HAP-1 (cell line): ENCODE measurements around the gene STARD9.
"Not testable (repeated sequence)": the region's sequence is repeated elsewhere in the genome, so short reads cannot be mapped to it uniquely, and the experiment has no call there.

ENCODE experiments used
- DNase-seq, 2 experiments: peaks; one replicate each; pipeline ENCODE4 v3.0.0-alpha.2; 2016 to 2020; ENCODE audit warnings: low spot score in 2 of 2
- H3K27me3 ChIP-seq: fragments of 250-450 bp; sonication (Bioruptor Pico); 2 replicates; pipeline ENCODE4 v1.5.1; 2020; ENCODE audit warnings: low read depth, mild to moderate bottlenecking, moderate library complexity
- H3K36me3 ChIP-seq: fragments of 250-450 bp; sonication (Bioruptor Pico); replicated peaks from 2 replicates; pipeline ENCODE4 v1.5.1; 2020; ENCODE audit warnings: mild to moderate bottlenecking
- H3K4me1 ChIP-seq: fragments of 250-450 bp; sonication (Bioruptor Pico); 2 replicates; pipeline ENCODE4 v1.5.1; 2020; ENCODE audit warnings: mild to moderate bottlenecking
- H3K4me3 ChIP-seq: fragments of 250-450 bp; sonication (Bioruptor Pico); 2 replicates; pipeline ENCODE4 v1.5.1; 2020; ENCODE audit warnings: mild to moderate bottlenecking, moderate library complexity
- H3K9me3 ChIP-seq: fragments of 250-450 bp; sonication (Bioruptor Pico); 2 replicates; pipeline ENCODE4 v1.5.1; 2020; ENCODE audit warnings: mild to moderate bottlenecking, moderate library complexity
- in situ Hi-C: fragments of 300-500 bp; cut with MboI; formaldehyde crosslinking; loops from 3 replicates; pipeline ENCODE4 v1.14.3; 2020; ENCODE audit warnings: low sequenced_read_pairs, inconsistent platforms, mixed read lengths

The STARD9 gene

GRCh38 chr15:42680142-42680482 lies 104.7 kb downstream of the STARD9 start:
- H3K4me3 ChIP-seq, H3K4me1 ChIP-seq, DNase-seq, H3K27me3 ChIP-seq, in situ Hi-C loops, H3K9me3 ChIP-seq: not testable (repeated sequence)
- peaks cover 48% of the 10 kb centered on the region for H3K36me3 ChIP-seq

- Histone ChIP-seq H3K9me3 (no peaks in the 10 kb centered on the region), H3K4me1 (no peaks in the 10 kb centered on the region), H3K36me3 (peaks cover 47% of the 10 kb centered on the region), H3K4me3 (no peak overlapping the region), H3K27me3 (no peaks in the 10 kb centered on the region)
- in situ Hi-C loops, result no loop called here
- DNase-seq, result no peak
Measured at GRCh38 chr15:42681119-42681518, 105.7 kb downstream of the STARD9 start.

GRCh38 chr15:42686281-42686680 lies 110.9 kb downstream of the STARD9 start:
- Histone ChIP-seq H3K36me3 (peaks cover 32% of the 10 kb centered on the region), H3K4me3 (no peak overlapping the region), H3K27me3 (no peaks in the 10 kb centered on the region), H3K9me3 (no peaks in the 10 kb centered on the region), H3K4me1 (no peaks in the 10 kb centered on the region)
- in situ Hi-C loops, result no loop called here
- no peak for DNase-seq

GRCh38 chr15:42687740-42688139 lies 112.3 kb downstream of the STARD9 start:
- Histone ChIP-seq H3K4me1 (no peaks in the 10 kb centered on the region), H3K9me3 (no peaks in the 10 kb centered on the region), H3K4me3 (no peak overlapping the region), H3K27me3 (no peaks in the 10 kb centered on the region), H3K36me3 (peaks cover 25% of the 10 kb centered on the region)
- in situ Hi-C loops, result no loop called here
- no peak for DNase-seq

- in situ Hi-C loops, result no loop called here
Measured at GRCh38 chr15:42688301-42688700, 112.9 kb downstream of the STARD9 start.

GRCh38 chr15:42691308-42691707 lies 115.9 kb downstream of the STARD9 start:
- DNase-seq, result no peak
- H3K4me3 ChIP-seq, result no peak overlapping the region
- peaks cover 3% of the 10 kb centered on the region; the same call in 1 of the 2 replicates for H3K36me3 ChIP-seq
- in situ Hi-C loops, result no loop called here
- H3K4me1 ChIP-seq, result no peaks in the 10 kb centered on the region
- H3K9me3 ChIP-seq, result no peaks in the 10 kb centered on the region
- no peaks in the 10 kb centered on the region for H3K27me3 ChIP-seq

More at GRCh38 chr15:42688301-42688700, 112.9 kb downstream of the STARD9 start:
- Histone ChIP-seq H3K4me3 (no peak overlapping the region), H3K36me3 (peaks cover 20% of the 10 kb centered on the region), H3K9me3 (no peaks in the 10 kb centered on the region), H3K4me1 (no peaks in the 10 kb centered on the region), H3K27me3 (no peaks in the 10 kb centered on the region)
- no peak for DNase-seq

- DNase-seq, result no peak
- Histone ChIP-seq H3K4me1 (no peaks in the 10 kb centered on the region), H3K9me3 (no peaks in the 10 kb centered on the region), H3K4me3 (no peak overlapping the region), H3K36me3 (peaks cover 3% of the 10 kb centered on the region; the same call in 1 of the 2 replicates), H3K27me3 (no peaks in the 10 kb centered on the region)
- in situ Hi-C loops, result no loop called here
Measured at GRCh38 chr15:42691770-42692169, 116.4 kb downstream of the STARD9 start.

- in situ Hi-C loops, result no loop called here
- H3K4me1 ChIP-seq, result no peaks in the 10 kb centered on the region
- H3K27me3 ChIP-seq, result no peaks in the 10 kb centered on the region
- no peak for DNase-seq
- no peaks in the 10 kb centered on the region for H3K9me3 ChIP-seq
- peaks cover 3% of the 10 kb centered on the region; the same call in 1 of the 2 replicates for H3K36me3 ChIP-seq
- H3K4me3 ChIP-seq, result no peak overlapping the region
Measured at GRCh38 chr15:42692536-42692935, 117.1 kb downstream of the STARD9 start.

- in situ Hi-C loops, result no loop called here
- H3K36me3 ChIP-seq, result peaks cover 3% of the 10 kb centered on the region; the same call in 1 of the 2 replicates
- DNase-seq, result no peak
- H3K4me1 ChIP-seq, result no peaks in the 10 kb centered on the region
- no peaks in the 10 kb centered on the region for H3K9me3 ChIP-seq
- no peak overlapping the region for H3K4me3 ChIP-seq
- H3K27me3 ChIP-seq, result no peaks in the 10 kb centered on the region
Measured at GRCh38 chr15:42692997-42693396, 117.6 kb downstream of the STARD9 start.

- Histone ChIP-seq H3K27me3 (no peaks in the 10 kb centered on the region), H3K9me3 (no peaks in the 10 kb centered on the region), H3K4me3 (no peak overlapping the region), H3K36me3 (peaks cover 3% of the 10 kb centered on the region; the same call in 1 of the 2 replicates), H3K4me1 (no peaks in the 10 kb centered on the region)
- DNase-seq, result no peak
- in situ Hi-C loops, result no loop called here
Measured at GRCh38 chr15:42693496-42693895, 118.1 kb downstream of the STARD9 start.

- no peak for DNase-seq
- in situ Hi-C loops, result no loop called here
- Histone ChIP-seq H3K4me3 (no peak overlapping the region), H3K4me1 (no peaks in the 10 kb centered on the region), H3K36me3 (peaks cover 3% of the 10 kb centered on the region; the same call in 1 of the 2 replicates), H3K9me3 (no peaks in the 10 kb centered on the region), H3K27me3 (no peaks in the 10 kb centered on the region)
Measured at GRCh38 chr15:42693942-42694341, 118.5 kb downstream of the STARD9 start.

- in situ Hi-C loops, result no loop called here
- Histone ChIP-seq H3K36me3 (peaks cover 3% of the 10 kb centered on the region; the same call in 1 of the 2 replicates), H3K4me3 (no peak overlapping the region)
Measured at GRCh38 chr15:42694398-42694797, 119.0 kb downstream of the STARD9 start.

GRCh38 chr15:42695527-42696071 lies 120.2 kb downstream of the STARD9 start:
- no peaks in the 10 kb centered on the region for H3K9me3 ChIP-seq
- H3K4me1 ChIP-seq, result no peaks in the 10 kb centered on the region
- DNase-seq, result no peak
- H3K36me3 ChIP-seq, result peaks cover 3% of the 10 kb centered on the region; the same call in 1 of the 2 replicates
- no peak overlapping the region for H3K4me3 ChIP-seq
- in situ Hi-C loops, result no loop called here
- no peaks in the 10 kb centered on the region for H3K27me3 ChIP-seq

More at GRCh38 chr15:42694398-42694797, 119.0 kb downstream of the STARD9 start:
- DNase-seq, result no peak
- Histone ChIP-seq H3K27me3 (no peaks in the 10 kb centered on the region), H3K4me1 (no peaks in the 10 kb centered on the region), H3K9me3 (no peaks in the 10 kb centered on the region)

- DNase-seq, result no peak
- in situ Hi-C loops, result no loop called here
- no peaks in the 10 kb centered on the region for H3K4me1 ChIP-seq
Measured at GRCh38 chr15:42696626-42697025, 121.2 kb downstream of the STARD9 start.

GRCh38 chr15:42704492-42704926 lies 129.1 kb downstream of the STARD9 start:
- no peak overlapping the region for H3K4me3 ChIP-seq
- no peaks in the 10 kb centered on the region for H3K36me3 ChIP-seq
- no peaks in the 10 kb centered on the region for H3K9me3 ChIP-seq
- H3K4me1 ChIP-seq, result no peaks in the 10 kb centered on the region
- H3K27me3 ChIP-seq, result no peaks in the 10 kb centered on the region
- DNase-seq, result peak; percentile 49 to 79
- in situ Hi-C loops, result no loop called here

More at GRCh38 chr15:42696626-42697025, 121.2 kb downstream of the STARD9 start:
- H3K36me3 ChIP-seq, result peaks cover under 1% of the 10 kb centered on the region; the same call in 1 of the 2 replicates
- no peaks in the 10 kb centered on the region for H3K27me3 ChIP-seq
- no peaks in the 10 kb centered on the region for H3K9me3 ChIP-seq
- H3K4me3 ChIP-seq, result no peak overlapping the region
